Endothelial cell of umbilical vein (primary cell): ENCODE data around the gene EPN2. TPM values are rescaled to one million over a fixed set of nuclear protein-coding genes. Genes with fewer than 3 reads are reported as not detected.

Experiments
- BruUV-seq: library from RNA; stranded (reverse); fragments of 400-500 nt; replicated peaks from 2 replicates; lab custom pipeline; 2021; lab: Mats Ljungman, UMichigan
- CTCF ChIA-PET: fragments of 300-600, 350-600 bp; sonication (Branson Sonifier 250); formaldehyde crosslinking; loops from one replicate; lab custom pipeline; 2021; ENCODE audit warnings: antibody characterized with exemption, inconsistent platforms; lab: Charles Lee
- POLR2A ChIA-PET: fragments of 300-600, 350-600 bp; sonication (Branson Sonifier 250); formaldehyde crosslinking; loops from one replicate; lab custom pipeline; 2021; ENCODE audit warnings: antibody characterized with exemption, inconsistent platforms; lab: Charles Lee
- DNase-seq: peaks from one replicate; pipeline ENCODE4 v3.0.0-alpha.2; 2011; ENCODE audit warnings: low read depth, low spot score
- FAIRE-seq: peaks from 2 replicates; lab custom pipeline; 2011; peaks lifted over from hg19 to GRCh38; lab: Jason Lieb, UNC
- H2AFZ ChIP-seq: 2 replicates; pipeline ENCODE4 v1.6.0; 2012; ENCODE audit warnings: low read depth, low read length, control low read depth, inconsistent platforms
- H3K27ac ChIP-seq: 2 replicates; pipeline ENCODE4 v1.5.1; 2011; ENCODE audit warnings: low read depth, mild to moderate bottlenecking, control low read depth, low read length, moderate library complexity; ENCODE audit not compliant: insufficient read depth
- H3K27me3 ChIP-seq, 2 experiments: 2 replicates each; pipeline versions ENCODE4 v1.6.0 to v1.6.1; 2011; ENCODE audit warnings: low read length in 2 of 2, mixed read lengths in 1 of 2; ENCODE audit not compliant: control insufficient read depth in 2 of 2, insufficient read depth in 2 of 2
- H3K36me3 ChIP-seq, 2 experiments: 2 replicates in 1 of 2; 3 replicates in 1 of 2; pipeline ENCODE4 v1.5.1; 2011; ENCODE audit warnings: low read length in 2 of 2, mild to moderate bottlenecking in 1 of 2, moderate library complexity in 1 of 2; ENCODE audit not compliant: control insufficient read depth in 2 of 2, insufficient read depth in 2 of 2; ENCODE audit errors: extremely low read depth in 1 of 2
- H3K4me1 ChIP-seq: 3 replicates; pipeline ENCODE4 v1.5.1; 2011; ENCODE audit warnings: mild to moderate bottlenecking, low read length; ENCODE audit not compliant: control insufficient read depth, insufficient read depth; ENCODE audit errors: extremely low read depth
- H3K4me2 ChIP-seq: 2 replicates; pipeline ENCODE4 v1.6.1; 2011; ENCODE audit warnings: low read length, control low read depth, mixed read lengths; ENCODE audit not compliant: insufficient read depth
- H3K4me3 ChIP-seq, 3 experiments: fragments of 200-600 bp in 1 of 3; sonication (generic), shearing (Covaris generic) in 1 of 3; replicated peaks in 1 of 3; 2 replicates each; pipeline ENCODE4 v1.5.1; 2011 to 2016; ENCODE audit warnings: control low read depth in 3 of 3, low read length in 3 of 3, mild to moderate bottlenecking in 2 of 3, inconsistent platforms in 1 of 3, low read depth in 1 of 3, moderate library complexity in 1 of 3; ENCODE audit not compliant: insufficient read depth in 1 of 3
- H3K79me2 ChIP-seq: 2 replicates; pipeline ENCODE4 v1.6.0; 2012; ENCODE audit warnings: low read length, inconsistent platforms; ENCODE audit not compliant: control insufficient read depth, insufficient read depth
- H3K9ac ChIP-seq: replicated peaks from 2 replicates; pipeline ENCODE3; 2011; ENCODE audit warnings: low read length, control low read depth; ENCODE audit not compliant: insufficient read depth; ENCODE audit errors: extremely low read depth
- H3K9me1 ChIP-seq: replicated peaks from 3 replicates; pipeline ENCODE4 v1.6.0; 2011; ENCODE audit warnings: mild to moderate bottlenecking, low read length; ENCODE audit not compliant: control insufficient read depth, insufficient read depth; ENCODE audit errors: extremely low read depth
- H3K9me3 ChIP-seq: replicated peaks from 2 replicates; pipeline ENCODE4 v1.5.1; 2012; ENCODE audit warnings: low read length, inconsistent platforms; ENCODE audit not compliant: control insufficient read depth, insufficient read depth
- H4K20me1 ChIP-seq: replicated peaks from 2 replicates; pipeline ENCODE3; 2011; ENCODE audit warnings: mild to moderate bottlenecking, low read length; ENCODE audit not compliant: control insufficient read depth, insufficient read depth; ENCODE audit errors: extremely low read depth
- CTCF ChIP-seq, 2 donors: IDR thresholded peaks; 1 replicate in 1 of 2; 2 replicates in 1 of 2; pipeline ENCODE4 v1.5.1; 2011; ENCODE audit warnings: low read length in 2 of 2, mild to moderate bottlenecking in 2 of 2, moderate library complexity in 2 of 2, control low read depth in 1 of 2, inconsistent platforms in 1 of 2, low read depth in 1 of 2; ENCODE audit not compliant: insufficient read depth in 1 of 2; ENCODE audit errors: extremely low read depth in 1 of 2
- EZH2 ChIP-seq: IDR thresholded peaks from 2 replicates; pipeline ENCODE4 v1.6.1; 2012; ENCODE audit warnings: borderline replicate concordance, low read depth, mild to moderate bottlenecking, moderate library complexity, low read length, inconsistent platforms; ENCODE audit not compliant: severe bottlenecking
- GATA2 ChIP-seq: IDR thresholded peaks from 2 replicates; pipeline ENCODE4 v1.7.0; 2011; ENCODE audit warnings: low read depth, mild to moderate bottlenecking, moderate library complexity, mixed read lengths, low read length; ENCODE audit not compliant: insufficient read length, insufficient read depth
- MYC ChIP-seq: IDR thresholded peaks from one replicate; pipeline ENCODE4 v1.6.1; 2011; ENCODE audit warnings: mild to moderate bottlenecking, low read depth, low read length
- POLR2A ChIP-seq: IDR thresholded peaks from 2 replicates; pipeline ENCODE4 v1.6.1; 2012; ENCODE audit warnings: low read depth, mild to moderate bottlenecking, control low read depth, low read length
- POLR2AphosphoS5 ChIP-seq: IDR thresholded peaks from 2 replicates; pipeline ENCODE4 v1.6.1; 2012; ENCODE audit warnings: low read depth, mild to moderate bottlenecking, control low read depth, low read length, moderate library complexity; ENCODE audit not compliant: insufficient read depth
- dilution Hi-C: fragments of 300-500 bp; cut with MboI; formaldehyde crosslinking; loops from one replicate; pipeline ENCODE4 v1.15.0; 2019; ENCODE audit warnings: low sequenced_read_pairs; ENCODE audit not compliant: extremely low pct_ligation_motif_present
- intact Hi-C: fragments of 100-400 bp; cut with micrococcal nuclease; formaldehyde crosslinking; loops from one replicate; pipeline ENCODE4 v1.10.0; 2022
- polyA plus RNA-seq, 4 experiments: library from polyadenylated mRNA; depleted of rRNA in 3 of 4; stranded (reverse) in 3 of 4; unstranded in 1 of 4; fragments of >200 nt; gene quantifications; 2 replicates each; pipeline versions ENCODE4 v1.2.1 to v1.2.3, GENCODE V29; 2011 to 2012; ENCODE audit warnings: missing spikeins in 1 of 4
- total RNA-seq: library from RNA; stranded (reverse); gene quantifications from 2 replicates; pipeline ENCODE4 v1.2.3, GENCODE V29; 2021
- TF ChIP-seq, protein P1 (sequence below): IDR thresholded peaks from 2 replicates; pipeline ENCODE4 v1.6.1; 2011; ENCODE audit not compliant: insufficient read depth, insufficient read length

EPN2 gene
- total and polyA plus RNA-seq, 2 donors (not counting 3 experiments of a cell fraction or from before 2014, with no cell fraction given) = 40.3 to 70.5 TPM

DNA sequence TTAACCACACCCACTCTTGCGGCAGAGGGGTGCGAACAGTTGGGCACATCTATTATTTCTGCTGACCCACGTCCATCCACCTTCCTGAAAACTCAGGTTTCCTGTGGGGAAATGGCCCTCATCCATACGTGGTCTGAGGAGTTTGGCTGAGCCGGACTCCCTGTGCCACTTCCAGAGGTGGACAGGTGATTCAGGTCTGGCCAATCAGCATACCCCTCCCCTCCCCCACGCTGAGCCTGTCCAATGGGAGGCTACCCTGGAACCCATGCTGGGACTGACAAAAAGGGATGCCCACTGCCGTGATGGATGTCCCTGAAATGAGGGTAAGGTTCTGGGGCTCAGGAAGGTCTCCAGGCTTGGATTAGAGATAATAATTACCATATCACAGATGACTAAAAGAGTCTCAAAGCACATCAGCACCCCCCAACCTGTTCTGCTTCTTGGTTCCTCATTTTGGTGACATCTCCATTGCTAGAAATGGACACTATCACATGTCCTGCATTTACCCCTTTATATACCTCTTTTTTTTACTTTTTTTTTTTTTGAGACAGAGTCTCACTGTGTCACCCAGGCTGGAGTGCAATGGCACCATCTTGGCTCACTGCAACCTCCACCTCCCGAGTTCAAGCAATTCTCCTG is 135.8 kb downstream of the EPN2 start:
- Histone ChIP-seq H3K4me1 (no peaks in the 10 kb centered on the region), H2AFZ (no peak overlapping the region), H3K9me1 (no peaks in the 10 kb centered on the region), H3K79me2 (no peaks in the 10 kb centered on the region), H3K4me2 (no peak overlapping the region), H4K20me1 (no peaks in the 10 kb centered on the region), H3K9me3 (no peaks in the 10 kb centered on the region), H3K9ac (no peak overlapping the region), H3K4me3 (no peak overlapping the region), H3K27ac (no peak overlapping the region), H3K36me3 (no peaks in the 10 kb centered on the region), H3K27me3 (no peaks in the 10 kb centered on the region)
- FAIRE-seq (no peak), DNase-seq (no peak)
- TF ChIP-seq, protein P1, sequence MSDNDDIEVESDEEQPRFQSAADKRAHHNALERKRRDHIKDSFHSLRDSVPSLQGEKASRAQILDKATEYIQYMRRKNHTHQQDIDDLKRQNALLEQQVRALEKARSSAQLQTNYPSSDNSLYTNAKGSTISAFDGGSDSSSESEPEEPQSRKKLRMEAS = no peak
- TF ChIP-seq GATA2 = no peak
- no peak for TF ChIP-seq EZH2
- no peak for TF ChIP-seq MYC
- no peak for TF ChIP-seq POLR2A
- TF ChIP-seq POLR2AphosphoS5 = no peak
- TF ChIP-seq CTCF (IDR thresholded peaks at IDR 0.05; ENCODE audit: extremely low read depth in 1 of 2, insufficient read depth in 1 of 2, low read depth in 1 of 2, low read length in 2 of 2) = no peak
- BruUV-seq = no TSS peak
- dilution Hi-C loops (no loop called here), intact Hi-C loops (no loop called here)
- POLR2A ChIA-PET = no interaction called here
- CTCF ChIA-PET = interaction anchor here (4.2 kb wide), 1 partner anchor 10 kb away, joined by 23 read pairs; the partner anchor contains the start of gene B9D1
